ENCODE results near the gene C2orf69.
"Not testable (repeated sequence)": the region's sequence is repeated elsewhere in the genome, so short reads cannot be mapped to it uniquely, and the experiment has no call there.

Gene C2orf69

DNA sequence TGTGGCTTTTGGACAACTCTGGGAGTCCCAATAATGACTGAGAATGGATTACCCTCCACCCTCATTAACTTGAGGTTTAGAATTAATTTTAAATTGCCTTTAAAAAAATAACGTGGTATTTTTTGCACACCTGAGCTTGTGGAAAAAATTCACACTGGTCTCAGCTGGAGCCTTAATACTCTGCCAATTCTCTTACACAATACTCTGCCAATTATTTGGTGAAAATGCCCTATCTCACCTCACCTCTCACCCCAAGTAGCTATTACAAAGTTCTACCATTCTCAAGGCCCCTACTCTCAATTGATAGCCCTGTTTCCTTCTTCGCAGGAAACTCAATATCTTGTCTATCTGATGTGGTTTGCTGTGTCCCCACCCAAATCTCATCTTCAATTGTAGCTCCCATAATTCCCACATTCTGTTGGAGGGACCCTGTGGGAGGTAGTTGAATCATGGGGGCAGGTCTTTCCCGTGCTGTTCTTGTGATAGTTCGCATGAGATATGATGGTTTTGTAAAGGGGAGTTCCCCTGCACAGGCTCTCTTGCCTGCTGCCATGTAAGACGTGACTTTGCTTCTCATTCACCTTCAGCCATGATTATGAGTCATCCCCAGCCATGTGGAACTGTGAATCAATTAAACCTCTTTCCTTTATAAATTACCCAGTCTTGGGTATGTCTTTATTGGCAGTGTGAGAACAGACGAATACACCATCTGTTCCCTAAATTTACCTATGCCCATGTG lies 27.4 kb upstream of the C2orf69 start:
- no peak overlapping the region for H3K27ac ChIP-seq (ENCODE audit: low read depth, low read length)
- H3K79me2 ChIP-seq (ENCODE audit: control insufficient read depth, insufficient read depth, low read length, unreplicated experiment), result no peaks in the 10 kb centered on the region
- H3K36me3 ChIP-seq (ENCODE audit: insufficient read depth, low read length), result no peaks in the 10 kb centered on the region
- H3K4me1 ChIP-seq (ENCODE audit: control insufficient read depth, insufficient read depth, low read length, unreplicated experiment), result no peaks in the 10 kb centered on the region
- H3K4me3 ChIP-seq (ENCODE audit: low read depth, low read length), result no peak overlapping the region
- peaks cover 9% of the 10 kb centered on the region; the same call in 1 of the 2 replicates for H3K27me3 ChIP-seq (ENCODE audit: insufficient read depth, low read length)
- no peak overlapping the region for H2AFZ ChIP-seq (ENCODE audit: low read length, unreplicated experiment)

- no peaks in the 10 kb centered on the region for H3K79me2 ChIP-seq (ENCODE audit: control insufficient read depth, insufficient read depth, low read length, unreplicated experiment)
- H3K27me3 ChIP-seq (ENCODE audit: insufficient read depth, low read length), result no peaks in the 10 kb centered on the region
- no peaks in the 10 kb centered on the region for H3K36me3 ChIP-seq (ENCODE audit: insufficient read depth, low read length)
- no peaks in the 10 kb centered on the region for H3K4me1 ChIP-seq (ENCODE audit: control insufficient read depth, insufficient read depth, low read length, unreplicated experiment)
- no peak overlapping the region for H2AFZ ChIP-seq (ENCODE audit: low read length, unreplicated experiment)
- no peak overlapping the region for H3K4me3 ChIP-seq (ENCODE audit: low read depth, low read length)
- no peak overlapping the region for H3K27ac ChIP-seq (ENCODE audit: low read depth, low read length)
Measured at GRCh38 chr2:199895406-199895805, 15.7 kb upstream of the C2orf69 start.

DNA sequence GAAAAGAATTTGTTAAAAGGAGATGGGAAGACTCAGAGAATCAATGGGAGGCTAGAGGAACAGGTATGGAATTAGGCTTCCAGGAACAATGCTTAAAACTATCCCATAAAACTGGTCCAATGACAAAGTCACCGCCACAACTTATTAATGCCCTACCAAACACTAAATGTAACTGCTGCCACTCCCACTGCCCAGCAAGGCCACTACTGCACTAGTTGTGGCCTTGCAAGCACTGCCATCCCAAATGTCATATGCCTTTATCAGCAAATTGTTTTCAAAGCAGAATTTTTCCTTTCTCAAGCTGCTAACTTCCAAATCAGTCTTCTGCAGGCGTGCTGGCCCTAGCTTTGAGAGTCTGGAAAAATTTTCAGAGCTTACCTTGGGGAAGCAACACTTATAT lies 14.5 kb upstream of the C2orf69 start:
- H3K27ac ChIP-seq (ENCODE audit: low read depth, low read length), result no peak overlapping the region
- no peaks in the 10 kb centered on the region for H3K79me2 ChIP-seq (ENCODE audit: control insufficient read depth, insufficient read depth, low read length, unreplicated experiment)
- H3K4me3 ChIP-seq (ENCODE audit: low read depth, low read length), result no peak overlapping the region
- H3K27me3 ChIP-seq (ENCODE audit: insufficient read depth, low read length), result no peaks in the 10 kb centered on the region
- no peak overlapping the region for H2AFZ ChIP-seq (ENCODE audit: low read length, unreplicated experiment)
- no peaks in the 10 kb centered on the region for H3K36me3 ChIP-seq (ENCODE audit: insufficient read depth, low read length)
- no peaks in the 10 kb centered on the region for H3K4me1 ChIP-seq (ENCODE audit: control insufficient read depth, insufficient read depth, low read length, unreplicated experiment)

GRCh38 chr2:199901942-199902341 lies 9.2 kb upstream of the C2orf69 start:
- Histone ChIP-seq H3K4me1 (ENCODE audit: control insufficient read depth, insufficient read depth, low read length, unreplicated experiment) (no peaks in the 10 kb centered on the region), H3K79me2 (ENCODE audit: control insufficient read depth, insufficient read depth, low read length, unreplicated experiment) (no peaks in the 10 kb centered on the region), H2AFZ (ENCODE audit: low read length, unreplicated experiment) (no peak overlapping the region), H3K27ac (ENCODE audit: low read depth, low read length) (no peak overlapping the region), H3K27me3 (ENCODE audit: insufficient read depth, low read length) (no peaks in the 10 kb centered on the region), H3K4me3 (ENCODE audit: low read depth, low read length) (no peak overlapping the region), H3K36me3 (ENCODE audit: insufficient read depth, low read length) (no peaks in the 10 kb centered on the region)

DNA sequence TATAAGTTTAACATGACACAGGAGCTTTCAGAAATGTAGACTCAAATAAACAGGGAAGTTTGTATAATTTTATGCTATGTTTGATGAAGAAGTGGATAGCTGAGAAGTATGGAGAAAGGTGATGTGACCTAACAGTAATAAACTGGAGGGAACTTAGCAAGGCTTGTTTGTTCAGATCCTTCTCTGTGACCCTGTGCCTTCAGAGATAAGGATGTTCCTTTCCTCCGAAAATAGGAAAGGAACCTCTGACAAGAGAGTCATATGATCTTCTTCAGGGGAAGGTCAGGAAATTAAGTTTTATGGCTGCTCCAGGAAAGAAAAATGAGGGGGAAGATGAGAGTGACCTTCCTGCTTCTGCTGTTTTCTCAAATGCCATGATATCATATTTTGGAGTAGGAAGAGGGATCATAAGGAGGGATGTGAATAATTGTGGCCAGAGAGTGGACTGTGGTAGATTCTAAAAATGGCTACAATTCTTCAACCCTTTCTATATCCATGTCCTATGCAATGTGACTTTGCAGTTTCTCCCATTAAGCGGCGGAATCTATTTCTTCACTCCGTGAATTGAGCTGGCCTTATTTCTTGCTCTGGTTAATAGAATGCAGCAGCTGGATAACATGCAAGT lies 8.5 kb upstream of the C2orf69 start:
- Histone ChIP-seq H3K27me3 (ENCODE audit: insufficient read depth, low read length) (no peaks in the 10 kb centered on the region), H2AFZ (ENCODE audit: low read length, unreplicated experiment) (no peak overlapping the region), H3K27ac (ENCODE audit: low read depth, low read length) (no peak overlapping the region), H3K4me3 (ENCODE audit: low read depth, low read length) (no peak overlapping the region), H3K36me3 (ENCODE audit: insufficient read depth, low read length) (no peaks in the 10 kb centered on the region), H3K4me1 (ENCODE audit: control insufficient read depth, insufficient read depth, low read length, unreplicated experiment) (no peaks in the 10 kb centered on the region), H3K79me2 (ENCODE audit: control insufficient read depth, insufficient read depth, low read length, unreplicated experiment) (no peaks in the 10 kb centered on the region)

DNA sequence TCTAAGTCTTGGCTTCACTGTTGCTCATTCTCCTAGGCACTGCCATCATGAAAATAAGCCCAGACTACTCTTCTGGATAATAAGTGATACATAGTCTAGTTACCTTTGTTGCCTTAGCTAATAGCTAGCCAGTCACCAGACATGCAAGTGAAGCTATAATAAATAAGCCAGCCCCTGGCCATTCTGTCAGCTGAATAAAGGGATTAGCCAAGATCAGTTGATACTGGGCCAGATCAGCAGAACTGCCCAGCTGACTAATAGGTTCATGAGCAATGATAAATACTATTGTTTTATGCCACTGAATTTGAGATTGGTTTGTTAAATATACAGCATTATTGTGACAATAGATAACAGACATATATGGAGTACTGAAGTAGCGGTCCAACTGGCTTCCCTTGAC lies 8.0 kb upstream of the C2orf69 start:
- Histone ChIP-seq H2AFZ (ENCODE audit: low read length, unreplicated experiment) (no peak overlapping the region), H3K27ac (ENCODE audit: low read depth, low read length) (no peak overlapping the region), H3K27me3 (ENCODE audit: insufficient read depth, low read length) (no peaks in the 10 kb centered on the region), H3K36me3 (ENCODE audit: insufficient read depth, low read length) (no peaks in the 10 kb centered on the region), H3K4me1 (ENCODE audit: control insufficient read depth, insufficient read depth, low read length, unreplicated experiment) (no peaks in the 10 kb centered on the region), H3K4me3 (ENCODE audit: low read depth, low read length) (no peak overlapping the region), H3K79me2 (ENCODE audit: control insufficient read depth, insufficient read depth, low read length, unreplicated experiment) (no peaks in the 10 kb centered on the region)

DNA sequence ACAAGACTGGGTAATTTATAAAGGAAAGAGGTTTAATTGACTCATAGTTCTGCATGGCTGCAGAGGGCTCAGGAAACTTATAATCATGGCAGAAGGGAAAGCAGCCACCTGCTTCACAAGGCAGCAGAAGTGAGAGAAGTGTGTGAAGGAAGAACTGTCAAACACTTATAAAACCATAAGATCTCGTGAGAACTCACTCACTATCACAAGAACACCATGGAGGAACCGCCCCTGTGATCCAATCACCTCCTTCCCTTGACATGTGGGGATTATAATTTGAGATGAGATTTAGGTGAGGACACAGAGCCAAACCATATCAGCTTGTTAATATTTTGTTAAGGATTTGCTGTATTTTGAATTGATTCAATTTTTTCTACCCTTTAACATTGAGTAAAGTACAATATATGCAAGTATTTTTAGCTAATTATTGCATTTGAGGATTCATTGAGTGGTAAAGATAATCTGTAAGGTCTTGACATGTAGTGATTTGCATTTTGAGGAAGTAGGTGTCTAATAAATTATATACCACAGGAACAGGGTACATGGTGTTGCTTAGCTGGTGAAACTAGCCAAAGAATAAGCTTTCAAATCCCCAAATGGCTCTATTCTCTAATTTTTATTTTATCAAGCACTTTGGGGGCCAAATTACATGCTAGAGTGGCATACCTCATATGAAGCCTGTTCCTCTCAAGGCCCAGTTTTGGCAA lies 3.9 kb upstream of the C2orf69 start:
- no peak overlapping the region for H2AFZ ChIP-seq (ENCODE audit: low read length, unreplicated experiment)
- no peaks in the 10 kb centered on the region for H3K27me3 ChIP-seq (ENCODE audit: insufficient read depth, low read length)
- H3K27ac ChIP-seq (ENCODE audit: low read depth, low read length), result no peak overlapping the region
- H3K36me3 ChIP-seq (ENCODE audit: insufficient read depth, low read length), result no peaks in the 10 kb centered on the region
- H3K79me2 ChIP-seq (ENCODE audit: control insufficient read depth, insufficient read depth, low read length, unreplicated experiment), result peaks cover 9% of the 10 kb centered on the region
- no peak overlapping the region for H3K4me3 ChIP-seq (ENCODE audit: low read depth, low read length)
- H3K4me1 ChIP-seq (ENCODE audit: control insufficient read depth, insufficient read depth, low read length, unreplicated experiment), result peaks cover 7% of the 10 kb centered on the region

DNA sequence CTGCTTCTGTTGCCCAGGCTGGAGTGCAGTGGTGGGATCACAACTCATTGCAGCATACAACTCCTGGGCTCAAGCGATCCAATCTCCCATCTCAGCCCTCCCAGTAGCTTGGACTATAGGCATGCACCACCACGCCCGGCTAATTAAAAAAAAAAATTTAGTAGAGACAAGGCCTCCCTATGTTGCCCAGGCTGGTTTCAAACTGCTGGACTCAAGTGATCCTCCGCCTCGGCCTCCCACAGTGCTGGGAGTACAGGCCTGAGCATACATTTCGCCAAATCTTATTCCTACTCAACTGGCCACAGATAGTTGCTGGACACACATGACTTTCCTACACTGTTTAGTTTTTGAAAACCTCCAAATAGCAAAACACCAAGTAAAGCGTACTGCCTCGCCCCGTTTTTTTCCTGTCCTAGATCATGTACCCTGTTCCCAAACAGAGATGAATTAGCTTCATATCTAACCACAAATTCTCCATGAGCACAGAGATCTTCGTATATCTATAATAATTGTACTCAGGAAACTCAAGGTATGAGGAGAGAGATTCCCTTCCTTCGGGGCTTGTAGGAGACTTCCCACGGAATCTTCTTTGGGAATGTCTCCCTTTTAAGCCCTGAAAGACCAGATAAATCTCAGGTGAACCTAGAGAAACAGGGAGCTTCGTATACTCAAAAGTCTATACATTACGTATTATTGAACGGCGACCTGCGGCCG lies 598 bp upstream of the C2orf69 start:
- Histone ChIP-seq H2AFZ (ENCODE audit: low read length, unreplicated experiment) (peak overlapping the region; percentile 96), H3K4me3 (ENCODE audit: low read depth, low read length) (peak overlapping the region; percentile 95), H3K27ac (ENCODE audit: low read depth, low read length) (peak overlapping the region; percentile 83), H3K27me3 (ENCODE audit: insufficient read depth, low read length) (no peaks in the 10 kb centered on the region), H3K4me1 (ENCODE audit: control insufficient read depth, insufficient read depth, low read length, unreplicated experiment) (peaks cover 14% of the 10 kb centered on the region), H3K36me3 (ENCODE audit: insufficient read depth, low read length) (no peaks in the 10 kb centered on the region), H3K79me2 (ENCODE audit: control insufficient read depth, insufficient read depth, low read length, unreplicated experiment) (peaks cover 36% of the 10 kb centered on the region)

DNA sequence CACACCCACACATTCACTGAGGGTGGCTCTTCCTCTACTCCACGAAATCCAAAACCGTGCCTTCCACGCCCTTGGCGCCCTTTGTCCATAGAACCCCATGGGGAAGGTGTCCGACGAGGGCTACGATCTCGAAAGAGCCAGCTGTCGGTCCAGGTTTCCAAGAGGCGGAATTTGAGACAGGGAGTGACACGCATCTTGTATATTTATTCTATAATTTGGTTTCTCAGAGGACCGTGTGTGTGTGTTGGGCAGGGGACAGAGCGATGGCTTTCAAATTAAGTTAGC lies 726 bp downstream of the C2orf69 start:
- peak overlapping the region; percentile 86 for H2AFZ ChIP-seq (ENCODE audit: low read length, unreplicated experiment)
- H3K27ac ChIP-seq (ENCODE audit: low read depth, low read length), result peak overlapping the region; percentile 83
- H3K27me3 ChIP-seq (ENCODE audit: insufficient read depth, low read length), result no peaks in the 10 kb centered on the region
- peaks cover 14% of the 10 kb centered on the region for H3K4me1 ChIP-seq (ENCODE audit: control insufficient read depth, insufficient read depth, low read length, unreplicated experiment)
- peaks cover 47% of the 10 kb centered on the region for H3K79me2 ChIP-seq (ENCODE audit: control insufficient read depth, insufficient read depth, low read length, unreplicated experiment)
- peaks cover 4% of the 10 kb centered on the region for H3K36me3 ChIP-seq (ENCODE audit: insufficient read depth, low read length)
- peak overlapping the region; percentile 95 for H3K4me3 ChIP-seq (ENCODE audit: low read depth, low read length)

DNA sequence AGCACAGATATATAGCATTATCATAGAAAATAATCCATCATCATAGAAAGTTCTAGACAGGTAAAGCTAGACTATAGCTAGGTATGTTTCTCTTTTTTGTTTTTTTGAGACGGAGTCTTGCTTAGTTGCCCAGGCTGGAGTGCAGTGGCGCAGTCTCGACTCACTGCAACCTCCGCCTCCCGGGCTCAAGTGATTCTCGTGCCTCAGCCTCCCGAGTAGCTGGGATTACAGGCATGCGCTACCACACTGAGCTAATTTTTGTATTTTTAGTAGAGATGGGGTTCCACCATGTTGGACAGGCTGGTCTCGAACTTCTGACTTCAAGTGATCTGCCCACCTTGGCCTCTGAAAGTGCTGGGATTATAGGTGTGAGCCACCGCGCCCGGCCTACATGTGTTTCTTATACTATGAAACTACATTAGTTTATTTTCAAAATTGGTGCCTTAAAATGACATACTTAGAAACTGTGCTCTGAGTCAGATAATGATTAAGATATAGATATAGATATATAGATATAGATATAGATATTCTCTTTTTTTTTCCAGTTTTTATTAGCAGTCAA lies 1.5 kb downstream of the C2orf69 start:
- H2AFZ ChIP-seq (ENCODE audit: low read length, unreplicated experiment); H3K27me3 ChIP-seq (ENCODE audit: insufficient read depth, low read length); H3K27ac ChIP-seq (ENCODE audit: low read depth, low read length): not testable (repeated sequence)
- peaks cover 11% of the 10 kb centered on the region for H3K36me3 ChIP-seq (ENCODE audit: insufficient read depth, low read length)
- peaks cover 14% of the 10 kb centered on the region for H3K4me1 ChIP-seq (ENCODE audit: control insufficient read depth, insufficient read depth, low read length, unreplicated experiment)
- H3K79me2 ChIP-seq (ENCODE audit: control insufficient read depth, insufficient read depth, low read length, unreplicated experiment), result peaks cover 55% of the 10 kb centered on the region
- peak overlapping the region; percentile 95 for H3K4me3 ChIP-seq (ENCODE audit: low read depth, low read length)
